HG03469 (cell line): ENCODE results near the gene STING1.
"Not testable (repeated sequence)": the region's sequence is repeated elsewhere in the genome, so short reads cannot be mapped to it uniquely, and the experiment has no call there.

Experiments
- ATAC-seq: cut with Tn5 transposase; IDR thresholded peaks from one replicate; pipeline ENCODE4 v1.9.1; 2021; ENCODE audit warnings: mild to moderate bottlenecking, moderate library complexity, moderate number of reproducible peaks; ENCODE audit not compliant: unreplicated experiment

Gene STING1

GRCh38 chr5:139503036-139503817 lies 20.7 kb upstream of the STING1 start:
- not testable (repeated sequence) for ATAC-seq

GRCh38 chr5:139501381-139501780 lies 18.8 kb upstream of the STING1 start:
- no peak for ATAC-seq

GRCh38 chr5:139495638-139496435 lies 13.3 kb upstream of the STING1 start:
- no peak for ATAC-seq

DNA sequence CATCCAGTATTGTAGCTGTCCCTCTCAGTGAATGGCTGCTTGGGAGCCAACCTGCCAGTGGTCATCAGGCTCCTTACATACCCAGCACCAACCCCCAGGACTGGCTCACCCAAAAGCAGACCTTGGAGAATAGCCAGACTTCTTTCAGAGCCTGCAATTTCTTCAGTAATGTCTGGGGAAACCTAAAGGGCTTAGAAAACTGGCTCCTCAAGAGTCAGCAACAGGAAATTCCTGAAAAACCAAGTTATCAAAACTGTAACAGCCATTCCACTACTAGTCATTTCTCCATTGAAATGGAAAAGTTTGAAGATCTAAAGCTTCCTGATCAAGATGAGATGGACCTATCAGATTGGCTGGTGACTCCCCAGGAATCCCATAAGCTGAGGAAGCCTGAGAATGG lies 12.3 kb upstream of the STING1 start:
- ATAC-seq: no peak

DNA sequence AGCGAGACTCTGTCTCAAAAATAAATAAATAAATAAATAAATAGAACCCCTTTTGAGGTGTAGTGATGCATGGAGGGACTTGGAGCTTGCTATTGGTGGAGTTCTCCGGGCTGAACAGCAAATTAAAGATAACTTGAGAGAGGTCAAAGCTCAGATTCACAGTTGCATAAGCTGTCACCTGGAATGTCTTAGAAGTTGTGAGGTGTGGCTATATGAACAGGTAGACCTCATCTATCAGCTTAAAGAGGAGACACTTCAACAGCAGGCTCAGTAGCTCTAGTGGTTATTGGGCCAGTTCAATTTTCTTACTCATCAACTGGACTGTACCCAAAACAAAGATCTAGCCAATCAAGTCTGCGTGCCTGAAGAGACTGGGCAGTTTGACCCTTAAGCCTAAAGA lies 11.7 kb upstream of the STING1 start:
- ATAC-seq: no peak

DNA sequence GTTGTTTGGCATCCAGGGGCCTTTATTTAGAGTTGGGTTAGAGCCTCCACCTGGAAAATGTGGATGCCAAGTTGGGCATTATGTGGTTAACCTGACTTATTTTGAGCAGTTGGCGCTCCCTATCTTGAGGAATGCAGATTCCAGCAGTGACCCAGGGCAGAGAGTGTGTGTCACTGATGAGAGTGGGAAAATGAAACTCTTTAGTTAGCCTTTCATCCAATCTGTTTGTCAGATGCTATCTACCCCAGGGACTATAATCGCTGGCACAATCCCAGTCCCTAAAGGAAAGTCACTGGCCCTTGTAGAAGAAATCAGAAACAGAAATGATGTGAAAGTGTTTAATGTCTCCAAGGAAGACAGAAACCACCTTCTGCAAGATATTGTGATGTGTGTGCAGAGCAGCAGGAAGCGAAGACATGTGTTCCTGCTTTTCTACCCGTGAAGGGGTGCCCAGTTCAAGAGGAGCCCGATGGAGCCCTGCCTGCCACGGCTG lies 10.2 kb upstream of the STING1 start:
- ATAC-seq: no peak

DNA sequence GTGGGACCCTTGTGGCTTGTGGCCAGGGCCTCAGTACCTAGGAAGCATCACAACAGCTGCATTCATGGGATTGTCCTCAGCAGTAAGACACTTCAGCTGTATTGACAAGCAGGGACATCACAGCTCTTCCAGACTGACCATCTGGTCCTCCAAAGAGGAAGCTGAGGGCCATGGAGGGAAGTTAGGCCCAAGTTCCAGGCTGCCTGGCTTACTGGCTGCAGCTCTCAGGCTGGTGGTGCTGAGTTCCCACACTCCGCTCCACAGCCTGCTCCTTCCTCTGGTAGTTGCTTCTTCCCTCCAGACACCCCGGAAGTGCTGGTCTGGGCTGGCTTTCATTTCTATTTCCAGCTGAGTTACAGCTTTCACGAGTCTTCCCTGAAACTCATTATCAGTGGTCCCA lies 5.7 kb upstream of the STING1 start:
- no peak for ATAC-seq

DNA sequence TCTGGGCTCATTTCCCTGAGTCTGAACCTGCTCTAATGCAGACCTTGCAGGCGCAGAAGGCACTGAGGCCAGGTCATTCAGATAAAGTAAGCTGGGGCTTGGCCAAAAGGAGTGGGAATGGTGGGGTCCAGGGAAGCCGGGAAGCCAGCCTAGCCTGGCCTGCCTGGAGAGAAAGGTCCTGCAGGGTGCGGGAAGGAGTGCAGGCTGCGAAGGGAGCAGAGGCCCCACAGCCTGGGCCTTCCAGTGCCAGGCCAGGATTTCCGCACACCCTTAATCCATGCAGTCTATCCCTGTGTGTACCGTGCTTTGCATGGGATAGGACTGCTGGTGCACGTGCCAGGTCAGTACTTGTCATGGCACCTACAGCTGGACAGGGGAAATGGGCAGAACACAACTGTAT lies 3.6 kb upstream of the STING1 start:
- no peak for ATAC-seq

DNA sequence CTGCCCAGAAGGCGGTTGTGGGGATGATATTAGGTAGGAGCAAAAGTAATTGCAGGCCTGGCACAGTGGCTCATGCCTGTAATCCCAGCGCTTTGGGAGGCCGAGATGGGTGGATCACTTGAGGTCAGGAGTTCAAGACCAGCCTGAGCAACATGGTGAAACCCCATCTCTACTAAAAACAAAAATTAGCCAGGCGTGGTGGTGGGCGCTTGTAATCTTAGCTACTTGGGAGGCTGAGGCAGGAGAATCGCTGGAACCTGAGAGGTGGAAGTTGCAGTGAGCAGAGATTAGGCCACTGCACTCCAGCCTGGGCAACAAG lies 291 bp upstream of the STING1 start:
- ATAC-seq: not testable (repeated sequence)

DNA sequence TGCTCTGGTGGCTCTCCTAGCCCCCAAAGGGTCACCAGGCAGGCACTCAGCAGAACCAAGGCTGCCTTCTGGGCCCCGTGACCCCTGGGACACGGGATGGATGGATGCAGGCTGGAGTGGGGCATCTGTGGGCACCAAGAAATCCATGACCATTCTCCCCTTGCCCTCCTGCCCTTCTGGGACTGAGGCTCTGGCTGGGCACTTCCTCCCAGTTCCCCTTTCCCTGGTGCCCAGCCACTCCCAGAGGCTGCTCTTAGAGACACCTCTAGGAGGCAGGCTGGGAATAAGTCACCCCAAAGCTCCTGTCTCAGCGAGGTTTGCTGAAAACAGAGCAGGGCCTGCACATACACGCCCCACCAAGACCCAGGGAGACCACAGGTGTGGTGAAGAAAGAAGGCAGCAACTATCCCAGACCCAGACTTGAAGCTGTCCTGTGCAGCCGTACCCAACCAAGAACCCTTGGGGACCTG lies 943 bp downstream of the STING1 start:
- no peak for ATAC-seq

DNA sequence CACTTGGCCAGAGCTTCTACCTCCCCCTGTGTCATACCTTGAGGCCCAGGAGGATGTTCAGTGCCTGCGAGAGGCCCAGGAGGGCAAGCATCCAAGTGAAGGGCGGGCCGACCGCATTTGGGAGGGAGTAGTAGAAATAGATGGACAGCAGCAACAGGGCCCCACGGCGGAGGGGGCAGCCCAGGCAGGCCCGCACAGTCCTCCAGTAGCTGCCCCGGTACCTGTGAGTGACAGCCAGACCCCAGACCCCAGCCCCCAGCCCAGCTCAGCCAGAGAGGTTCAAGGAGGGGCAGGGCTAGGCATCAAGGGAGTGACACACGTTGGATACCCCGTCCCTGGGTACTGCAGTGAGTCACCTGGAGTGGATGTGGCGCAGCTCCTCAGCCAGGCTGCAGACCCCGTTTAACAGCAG lies 1.4 kb downstream of the STING1 start:
- no peak for ATAC-seq

DNA sequence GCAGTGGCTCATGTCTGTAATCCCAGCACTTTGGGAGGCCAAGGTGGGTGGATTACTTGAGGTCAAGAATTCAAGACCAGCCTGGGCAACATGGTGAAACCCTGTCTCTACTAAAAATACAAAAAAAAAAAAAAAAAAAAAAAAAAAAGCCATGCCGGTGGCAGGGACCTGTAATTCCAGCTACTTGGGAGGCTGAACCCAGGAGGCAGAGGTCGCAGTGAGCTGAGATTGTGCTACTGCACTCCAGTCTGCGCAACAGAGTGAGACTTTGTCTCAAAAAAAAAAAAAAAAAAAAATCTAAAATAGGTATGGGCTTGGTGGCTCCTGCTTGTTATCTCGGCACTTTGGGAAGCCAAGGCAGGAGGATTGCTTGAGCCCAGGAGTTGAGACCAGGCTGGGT lies 2.8 kb downstream of the STING1 start:
- ATAC-seq: not testable (repeated sequence)

GRCh38 chr5:139478657-139479423 lies 3.7 kb downstream of the STING1 start:
- not testable (repeated sequence) for ATAC-seq

DNA sequence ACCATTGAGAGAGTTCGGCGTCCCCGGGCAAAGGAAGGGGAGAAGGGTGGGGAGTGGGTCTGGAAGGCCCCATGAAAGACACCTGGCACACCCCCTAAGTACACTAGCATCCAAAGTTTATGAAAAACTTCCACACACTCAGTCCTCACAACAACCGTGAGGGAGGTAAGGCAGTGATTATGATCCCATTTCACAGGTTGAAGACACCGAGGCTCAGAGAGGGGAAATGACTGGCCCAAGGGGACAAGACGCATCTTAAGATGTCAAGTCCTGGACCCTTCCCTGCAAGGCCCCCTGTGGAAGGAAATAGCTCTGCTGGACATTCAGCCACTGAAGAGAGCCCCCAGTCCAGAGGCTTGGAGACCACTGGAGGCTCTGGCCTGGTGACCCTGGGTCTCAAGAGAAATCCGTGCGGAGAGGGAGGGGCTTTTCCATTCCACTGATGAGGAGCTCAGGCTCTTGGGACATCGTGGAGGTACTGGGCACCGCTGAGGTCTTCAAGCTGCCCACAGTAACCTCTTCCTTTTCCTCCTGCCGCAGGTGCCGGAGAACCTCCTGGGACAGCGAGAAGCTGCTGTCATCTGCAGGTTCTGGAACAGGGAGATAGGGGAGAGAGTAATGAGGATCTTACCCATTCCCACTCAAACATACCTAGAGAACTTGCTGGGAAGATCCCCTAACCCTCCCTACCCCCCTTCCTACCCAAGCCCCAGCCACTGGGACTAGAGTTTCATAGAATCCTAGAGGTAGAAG lies 6.5 kb downstream of the STING1 start:
- ATAC-seq: no peak

DNA sequence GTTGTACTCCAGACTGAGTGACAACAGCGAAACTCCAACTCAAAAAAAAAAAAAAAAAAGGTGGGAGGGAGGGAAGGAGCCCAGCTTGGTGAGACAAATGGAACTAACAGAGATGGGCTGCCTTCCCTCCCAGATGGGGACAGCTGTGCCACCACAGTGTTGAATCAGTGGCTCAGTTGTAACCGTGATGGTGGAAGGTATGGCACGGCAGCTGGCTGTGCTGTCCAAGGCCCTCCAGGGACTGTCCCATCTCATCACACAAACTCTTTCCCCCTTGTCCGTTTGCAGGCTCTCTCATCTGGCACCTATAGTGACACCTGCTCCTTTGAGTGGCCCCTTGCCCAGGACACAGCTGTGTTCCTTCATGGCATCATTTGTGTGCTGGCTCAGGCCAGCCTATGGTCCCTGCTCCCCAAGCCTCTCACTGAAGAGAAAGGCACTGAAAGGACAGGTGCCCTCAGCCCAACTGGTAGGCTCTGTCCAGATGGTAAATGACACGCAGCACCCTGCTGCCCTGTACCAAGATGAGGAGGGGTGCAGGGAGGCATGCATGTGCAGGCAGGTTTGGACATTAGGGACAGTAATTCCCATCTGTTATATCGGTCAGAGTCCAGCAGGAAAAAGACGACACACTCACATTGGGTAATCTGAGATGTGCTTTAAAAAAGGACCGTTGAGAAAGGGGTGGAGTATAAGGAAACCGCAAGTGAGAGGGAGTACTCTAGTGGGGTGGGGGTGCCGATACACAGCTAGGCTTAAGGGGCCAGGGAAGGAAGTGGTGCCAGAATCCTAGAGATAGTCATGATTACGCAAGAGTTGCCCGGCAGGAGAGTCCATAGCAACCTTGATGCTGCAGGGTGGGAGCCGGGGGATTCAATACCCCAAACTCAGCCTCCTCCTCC lies 7.4 kb downstream of the STING1 start:
- ATAC-seq: no peak

GRCh38 chr5:139473565-139473964 lies 9.0 kb downstream of the STING1 start:
- no peak for ATAC-seq

GRCh38 chr5:139473105-139473504 lies 9.5 kb downstream of the STING1 start:
- no peak for ATAC-seq

DNA sequence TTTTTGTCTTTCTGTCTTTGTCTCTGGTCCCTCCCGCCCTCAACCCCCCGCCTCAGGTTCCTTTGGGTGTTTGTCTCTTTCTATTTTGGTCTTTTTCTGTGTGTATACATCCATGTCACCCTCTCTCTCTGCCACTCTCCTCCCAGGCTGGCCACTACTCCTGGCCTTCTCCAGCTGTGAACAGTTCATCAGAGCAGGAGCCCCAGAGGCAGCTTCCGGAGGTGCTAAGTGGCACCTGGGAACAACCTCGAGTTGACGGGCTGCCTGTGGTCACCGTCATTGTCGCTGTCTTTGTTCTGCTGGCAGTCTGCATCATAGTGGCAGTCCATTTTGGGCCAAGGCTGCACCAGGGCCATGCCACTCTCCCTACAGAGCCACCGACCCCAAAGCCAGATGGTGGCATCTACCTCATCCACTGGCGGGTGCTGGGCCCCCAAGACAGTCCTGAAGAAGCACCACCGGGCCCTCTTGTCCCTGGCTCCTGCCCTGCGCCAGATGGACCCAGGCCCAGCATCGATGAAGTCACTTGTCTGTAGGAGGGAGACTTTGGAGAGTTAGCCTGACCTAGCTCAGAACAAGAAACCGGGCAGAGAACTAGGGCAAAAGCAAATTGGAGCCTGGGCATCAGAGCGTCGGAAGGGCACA lies 10.1 kb downstream of the STING1 start:
- ATAC-seq: no peak

DNA sequence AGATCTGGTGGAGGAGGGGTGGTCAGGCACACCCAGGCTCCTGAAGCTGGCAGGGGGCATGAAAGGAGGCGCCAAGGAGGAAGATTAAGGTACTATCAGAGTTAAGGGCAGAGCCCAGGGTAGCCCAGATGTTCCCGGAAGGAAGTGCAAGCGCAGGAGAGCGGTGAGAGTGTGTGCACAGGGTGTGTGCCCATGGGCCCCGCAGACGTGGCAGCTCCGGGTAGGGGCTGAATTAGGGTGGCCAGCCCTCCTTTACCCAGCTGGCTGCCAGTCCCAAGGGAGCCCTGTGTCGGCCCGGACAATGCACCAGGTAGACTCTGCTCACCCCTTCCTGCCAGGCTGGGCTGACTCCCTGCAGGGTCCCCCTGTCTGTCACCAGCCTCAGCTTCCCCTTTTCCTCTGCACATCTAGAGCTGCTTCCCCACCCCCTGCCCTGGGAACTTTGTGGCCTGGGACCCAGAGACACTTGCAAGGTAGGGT lies 11.7 kb downstream of the STING1 start, which contains the start of gene SMIM33:
SMIM33 (plus strand) TSS at position 184 of the 480 bp plus-strand sequence; CDS start at position 302, 118 bp downstream.
- ATAC-seq: no peak
